Heart left ventricle (tissue), 13 donors: ENCODE results near the gene RUNX1.

ENCODE experiments used
- POLR2A ChIP-seq, 2 donors: fragments of 450-650 bp; IDR thresholded peaks; one replicate each; pipeline ENCODE4 v1.6.1; 2017; ENCODE audit warnings: antibody characterized with exemption in 2 of 2, mild to moderate bottlenecking in 2 of 2, moderate library complexity in 2 of 2
- TF ChIP-seq, protein P1 (sequence below), 12 donors: fragments of 200-600 bp; sonication (generic) in 4 of 12; IDR thresholded peaks; one replicate each; pipeline versions ENCODE4 v1.5.0 to v1.8.0; 2018 to 2022; ENCODE audit warnings: antibody characterized with exemption in 12 of 12, mild to moderate bottlenecking in 5 of 12
- donor health status: ischemic (EF 13 %, LVEDD 7.1; RV severe dilation, severe dysfunction).
- donor health status: DM: no; HTN: yes; CAD: no.
- donor health status: DM: no; HTN: no; CAD: no.
- donor health status: ischemic (EF 25% LVEDD 6.9; RV normal size, moderate dysfunction).
- donor health status: ischemic (EF 25% LVEDD 5.7; RV mildly dilated, moderate dysfunction).
- donor health status: ischemic (EF 35%, LVEDD 5.7; RV mildly dilated, moderate dysfunction).
- donor health status: nonischemic (EF 11% LVEDD 7.7; RV severe dilation, severe dysfunction).
- donor health status: DM: yes; HTN: yes; CAD: no.
- donor health status: PGD.
- donor health status: ischemic (EF 29% LVEDD 5.4; RV normal size, mild dysfunction).
- donor health status: nonischemic (EF 23%, LVEDD 6.1; RV moderate dilation, normal function).

DNA sequence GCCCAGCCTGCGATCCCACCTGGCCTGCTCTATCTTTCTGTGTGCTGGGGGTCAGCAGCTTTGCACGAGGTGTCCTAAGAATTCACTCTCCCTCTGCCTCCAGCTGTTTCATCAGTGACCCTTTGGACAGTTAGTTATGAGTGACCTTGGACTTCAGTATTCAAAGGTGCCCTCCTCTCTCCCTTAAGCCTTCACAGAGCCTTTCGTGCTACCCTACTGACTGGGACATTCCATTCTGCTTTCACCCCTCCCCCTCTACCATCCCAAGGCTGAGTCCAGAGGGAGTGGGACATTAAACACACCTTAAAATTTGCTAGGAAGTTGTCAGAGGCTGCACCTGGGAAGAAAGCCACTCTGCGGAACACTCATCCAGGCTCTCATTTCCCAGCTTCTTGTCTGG is 208.4 kb downstream of the RUNX1 start:
- TF ChIP-seq, protein P1, sequence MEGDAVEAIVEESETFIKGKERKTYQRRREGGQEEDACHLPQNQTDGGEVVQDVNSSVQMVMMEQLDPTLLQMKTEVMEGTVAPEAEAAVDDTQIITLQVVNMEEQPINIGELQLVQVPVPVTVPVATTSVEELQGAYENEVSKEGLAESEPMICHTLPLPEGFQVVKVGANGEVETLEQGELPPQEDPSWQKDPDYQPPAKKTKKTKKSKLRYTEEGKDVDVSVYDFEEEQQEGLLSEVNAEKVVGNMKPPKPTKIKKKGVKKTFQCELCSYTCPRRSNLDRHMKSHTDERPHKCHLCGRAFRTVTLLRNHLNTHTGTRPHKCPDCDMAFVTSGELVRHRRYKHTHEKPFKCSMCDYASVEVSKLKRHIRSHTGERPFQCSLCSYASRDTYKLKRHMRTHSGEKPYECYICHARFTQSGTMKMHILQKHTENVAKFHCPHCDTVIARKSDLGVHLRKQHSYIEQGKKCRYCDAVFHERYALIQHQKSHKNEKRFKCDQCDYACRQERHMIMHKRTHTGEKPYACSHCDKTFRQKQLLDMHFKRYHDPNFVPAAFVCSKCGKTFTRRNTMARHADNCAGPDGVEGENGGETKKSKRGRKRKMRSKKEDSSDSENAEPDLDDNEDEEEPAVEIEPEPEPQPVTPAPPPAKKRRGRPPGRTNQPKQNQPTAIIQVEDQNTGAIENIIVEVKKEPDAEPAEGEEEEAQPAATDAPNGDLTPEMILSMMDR (IDR thresholded peaks at IDR 0.05) = no peak
- no peak for TF ChIP-seq POLR2A (IDR thresholded peaks at IDR 0.05)
